HG03196 (cell line): ENCODE measurements around the gene ATP2B3.

Source experiments
- ATAC-seq: cut with Tn5 transposase; IDR thresholded peaks from one replicate; pipeline ENCODE4 v1.9.1; 2021; ENCODE audit not compliant: unreplicated experiment

ATP2B3 gene

GRCh38 chrX:153631907-153632594 is 114.6 kb downstream of the ATP2B3 start:
- ATAC-seq, result no peak
